Measurements from ENCODE around the gene ADD3. TPM values are rescaled to one million over a fixed set of nuclear protein-coding genes. Genes with fewer than 3 reads are reported as not detected.

The ADD3 gene
- polyA plus RNA-seq, 3 donors = 94.8 to 126 (median 111) TPM

DNA sequence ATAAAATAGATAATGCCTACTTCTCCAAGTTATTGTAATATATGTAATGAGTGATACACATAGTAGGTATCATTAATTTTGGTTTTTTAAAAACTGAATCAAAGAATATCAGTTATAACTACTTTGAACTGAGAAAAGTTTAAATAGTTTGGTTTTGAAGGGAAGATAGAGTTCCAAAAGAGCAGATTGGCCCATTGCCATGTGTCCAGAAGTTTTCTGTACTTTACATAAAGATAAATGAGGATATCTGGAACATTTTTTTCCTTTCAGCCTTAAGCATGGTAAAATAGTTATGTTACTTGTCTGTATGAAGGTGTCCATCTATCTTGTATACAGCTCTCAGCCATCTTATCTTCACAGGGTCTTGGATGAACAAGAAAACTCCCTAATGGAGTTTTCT, 101.7 kb downstream of the ADD3 start:
- Mint-ChIP-seq H3K27ac (no peak overlapping the region), H3K27me3 (ENCODE audit: low read depth in 3 of 3) (peaks cover 0 to 1% (median 0%) of the 10 kb centered on the region in 3 donors), H3K4me3 (no peak overlapping the region), H3K36me3 (peaks cover 55 to 69% of the 10 kb centered on the region in 2 donors), H3K9me3 (no peaks in the 10 kb centered on the region), H3K4me1 (peaks cover 5% of the 10 kb centered on the region)
- Histone ChIP-seq H2AFZ (ENCODE audit: insufficient read depth, low read depth, low read length, poor library complexity, severe bottlenecking) (no peak overlapping the region), H3K4me3 (replicated peaks in 1 of 3; ENCODE audit: low read depth in 2 of 3, low read length in 3 of 3) (no peak overlapping the region), H3K79me2 (ENCODE audit: insufficient read depth, low read length) (no peaks in the 10 kb centered on the region), H3K4me2 (replicated peaks; ENCODE audit: extremely low read depth, low read length, poor library complexity, severe bottlenecking) (no peak overlapping the region), H3K27ac (ENCODE audit: low read depth in 1 of 2, low read length in 2 of 2) (no peak overlapping the region), H3K9ac (ENCODE audit: insufficient read depth, low read length, poor library complexity, severe bottlenecking) (no peak overlapping the region), H3K9me3 (replicated peaks in 1 of 2; ENCODE audit: control insufficient read depth in 1 of 2, insufficient read depth in 1 of 2, low read length in 2 of 2) (no peaks in the 10 kb centered on the region), H4K20me1 (ENCODE audit: insufficient read depth, low read length) (no peaks in the 10 kb centered on the region), H3K36me3 (replicated peaks in 1 of 2; ENCODE audit: control insufficient read depth in 1 of 2, insufficient read depth in 2 of 2, low read length in 2 of 2) (peaks cover 29 to 76% of the 10 kb centered on the region in 2 donors), H3K27me3 (ENCODE audit: control insufficient read depth in 2 of 2, insufficient read depth in 2 of 2, low read length in 2 of 2) (no peaks in the 10 kb centered on the region), H3K4me1 (ENCODE audit: control insufficient read depth in 1 of 2, insufficient read depth in 2 of 2, low read length in 2 of 2) (peaks cover 0 to 7% of the 10 kb centered on the region in 2 donors)
- intact Hi-C loops (cut with micrococcal nuclease) = no loop called here
- TF ChIP-seq, protein P1, sequence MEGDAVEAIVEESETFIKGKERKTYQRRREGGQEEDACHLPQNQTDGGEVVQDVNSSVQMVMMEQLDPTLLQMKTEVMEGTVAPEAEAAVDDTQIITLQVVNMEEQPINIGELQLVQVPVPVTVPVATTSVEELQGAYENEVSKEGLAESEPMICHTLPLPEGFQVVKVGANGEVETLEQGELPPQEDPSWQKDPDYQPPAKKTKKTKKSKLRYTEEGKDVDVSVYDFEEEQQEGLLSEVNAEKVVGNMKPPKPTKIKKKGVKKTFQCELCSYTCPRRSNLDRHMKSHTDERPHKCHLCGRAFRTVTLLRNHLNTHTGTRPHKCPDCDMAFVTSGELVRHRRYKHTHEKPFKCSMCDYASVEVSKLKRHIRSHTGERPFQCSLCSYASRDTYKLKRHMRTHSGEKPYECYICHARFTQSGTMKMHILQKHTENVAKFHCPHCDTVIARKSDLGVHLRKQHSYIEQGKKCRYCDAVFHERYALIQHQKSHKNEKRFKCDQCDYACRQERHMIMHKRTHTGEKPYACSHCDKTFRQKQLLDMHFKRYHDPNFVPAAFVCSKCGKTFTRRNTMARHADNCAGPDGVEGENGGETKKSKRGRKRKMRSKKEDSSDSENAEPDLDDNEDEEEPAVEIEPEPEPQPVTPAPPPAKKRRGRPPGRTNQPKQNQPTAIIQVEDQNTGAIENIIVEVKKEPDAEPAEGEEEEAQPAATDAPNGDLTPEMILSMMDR (IDR thresholded peaks at IDR 0.05) = no peak
- DNase-seq = no peak

DNA sequence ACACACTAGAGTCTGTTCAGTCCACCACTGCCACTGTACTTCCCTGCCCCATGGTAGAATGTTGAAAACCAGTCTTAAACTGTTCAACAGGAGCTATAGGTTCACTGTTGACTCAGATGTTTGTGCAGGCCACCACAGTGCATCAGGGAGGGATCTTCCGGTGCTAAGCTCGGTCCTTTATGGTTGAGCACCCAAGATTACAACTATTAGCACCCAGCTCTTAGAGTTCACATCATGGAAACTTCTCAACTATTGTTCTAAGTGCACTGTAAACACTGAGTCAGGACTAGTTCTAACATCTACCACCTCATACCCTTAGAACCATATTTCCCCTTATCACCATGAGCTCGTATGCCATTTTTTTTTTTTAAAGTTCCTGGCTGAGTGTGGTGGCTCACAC, 102.6 kb downstream of the ADD3 start:
- H2AFZ ChIP-seq (ENCODE audit: insufficient read depth, low read depth, low read length, poor library complexity, severe bottlenecking) = no peak overlapping the region
- H3K27ac ChIP-seq (ENCODE audit: low read depth in 1 of 2, low read length in 2 of 2) = no peak overlapping the region
- H3K36me3 ChIP-seq (replicated peaks in 1 of 2; ENCODE audit: control insufficient read depth in 1 of 2, insufficient read depth in 2 of 2, low read length in 2 of 2) = peaks cover 27 to 79% of the 10 kb centered on the region in 2 donors
- TF ChIP-seq, protein P1 (IDR thresholded peaks at IDR 0.05) = no peak
- no peaks in the 10 kb centered on the region for H3K79me2 ChIP-seq (ENCODE audit: insufficient read depth, low read length)
- no peaks in the 10 kb centered on the region for H3K9me3 Mint-ChIP-seq
- H3K4me1 ChIP-seq (ENCODE audit: control insufficient read depth in 1 of 2, insufficient read depth in 2 of 2, low read length in 2 of 2) = peaks cover 0 to 7% of the 10 kb centered on the region in 2 donors
- DNase-seq = no peak
- H3K9me3 ChIP-seq (replicated peaks in 1 of 2; ENCODE audit: control insufficient read depth in 1 of 2, insufficient read depth in 1 of 2, low read length in 2 of 2) = no peaks in the 10 kb centered on the region
- no peak overlapping the region for H3K4me3 ChIP-seq (replicated peaks in 1 of 3; ENCODE audit: low read depth in 2 of 3, low read length in 3 of 3)
- no peak overlapping the region for H3K4me3 Mint-ChIP-seq
- 100% methylated on average over 2 of the region's 3 CpGs for WGBS (ENCODE audit: insufficient coverage)
- H3K4me1 Mint-ChIP-seq = peaks cover 5% of the 10 kb centered on the region
- H3K4me2 ChIP-seq (replicated peaks; ENCODE audit: extremely low read depth, low read length, poor library complexity, severe bottlenecking) = no peak overlapping the region
- H4K20me1 ChIP-seq (ENCODE audit: insufficient read depth, low read length) = no peaks in the 10 kb centered on the region
- H3K27ac Mint-ChIP-seq = no peak overlapping the region
- intact Hi-C loops (cut with micrococcal nuclease) = no loop called here
- H3K27me3 Mint-ChIP-seq (ENCODE audit: low read depth in 3 of 3) = peaks cover 0 to 1% (median 1%) of the 10 kb centered on the region in 3 donors
- no peaks in the 10 kb centered on the region for H3K27me3 ChIP-seq (ENCODE audit: control insufficient read depth in 2 of 2, insufficient read depth in 2 of 2, low read length in 2 of 2)
- H3K36me3 Mint-ChIP-seq = peaks cover 56 to 74% of the 10 kb centered on the region in 2 donors
- no peak overlapping the region for H3K9ac ChIP-seq (ENCODE audit: insufficient read depth, low read length, poor library complexity, severe bottlenecking)

Measured in CD14-positive monocyte (primary cell).